ENCODE data around the gene STMN3.

DNA sequence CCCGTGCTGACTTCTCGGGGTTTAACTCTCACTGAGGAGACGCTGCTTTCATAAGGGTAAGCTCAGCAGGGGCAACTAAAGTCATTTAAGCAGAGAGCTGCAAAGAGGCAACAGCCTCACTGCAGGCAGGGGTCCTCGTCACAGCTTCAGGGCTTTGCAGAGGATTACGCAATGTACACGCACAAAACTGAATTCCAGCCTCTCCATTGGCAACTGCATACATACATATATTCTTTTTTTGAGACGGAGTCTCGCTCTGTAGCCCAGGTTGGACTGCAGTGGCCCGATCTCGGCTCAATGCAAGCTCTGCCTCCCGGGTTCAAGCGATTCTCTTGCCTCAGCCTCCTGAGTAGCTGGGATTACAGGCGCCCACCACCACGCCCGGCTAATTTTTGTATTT, 28.7 kb downstream of the STMN3 start:
- TF ChIP-seq, protein P1, sequence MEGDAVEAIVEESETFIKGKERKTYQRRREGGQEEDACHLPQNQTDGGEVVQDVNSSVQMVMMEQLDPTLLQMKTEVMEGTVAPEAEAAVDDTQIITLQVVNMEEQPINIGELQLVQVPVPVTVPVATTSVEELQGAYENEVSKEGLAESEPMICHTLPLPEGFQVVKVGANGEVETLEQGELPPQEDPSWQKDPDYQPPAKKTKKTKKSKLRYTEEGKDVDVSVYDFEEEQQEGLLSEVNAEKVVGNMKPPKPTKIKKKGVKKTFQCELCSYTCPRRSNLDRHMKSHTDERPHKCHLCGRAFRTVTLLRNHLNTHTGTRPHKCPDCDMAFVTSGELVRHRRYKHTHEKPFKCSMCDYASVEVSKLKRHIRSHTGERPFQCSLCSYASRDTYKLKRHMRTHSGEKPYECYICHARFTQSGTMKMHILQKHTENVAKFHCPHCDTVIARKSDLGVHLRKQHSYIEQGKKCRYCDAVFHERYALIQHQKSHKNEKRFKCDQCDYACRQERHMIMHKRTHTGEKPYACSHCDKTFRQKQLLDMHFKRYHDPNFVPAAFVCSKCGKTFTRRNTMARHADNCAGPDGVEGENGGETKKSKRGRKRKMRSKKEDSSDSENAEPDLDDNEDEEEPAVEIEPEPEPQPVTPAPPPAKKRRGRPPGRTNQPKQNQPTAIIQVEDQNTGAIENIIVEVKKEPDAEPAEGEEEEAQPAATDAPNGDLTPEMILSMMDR (IDR thresholded peaks at IDR 0.05) = no peak
- no peak for TF ChIP-seq POLR2AphosphoS5 (IDR thresholded peaks at IDR 0.05)

Measured in breast epithelium (tissue), 3 donors.